DMS 273 treated with DMSO at 0.1 percent for 48 hours (cell line): Measurements from ENCODE around the gene CCND2.

Source experiments
- DNase-seq: peaks from one replicate; lab custom pipeline; 2025; lab: John Stamatoyannopoulos, UW

Gene CCND2

GRCh38 chr12:4276524-4277204, 3.1 kb downstream of the CCND2 start:
- no peak for DNase-seq

GRCh38 chr12:4277205-4277543, 3.6 kb downstream of the CCND2 start:
- DNase-seq: no peak

DNA sequence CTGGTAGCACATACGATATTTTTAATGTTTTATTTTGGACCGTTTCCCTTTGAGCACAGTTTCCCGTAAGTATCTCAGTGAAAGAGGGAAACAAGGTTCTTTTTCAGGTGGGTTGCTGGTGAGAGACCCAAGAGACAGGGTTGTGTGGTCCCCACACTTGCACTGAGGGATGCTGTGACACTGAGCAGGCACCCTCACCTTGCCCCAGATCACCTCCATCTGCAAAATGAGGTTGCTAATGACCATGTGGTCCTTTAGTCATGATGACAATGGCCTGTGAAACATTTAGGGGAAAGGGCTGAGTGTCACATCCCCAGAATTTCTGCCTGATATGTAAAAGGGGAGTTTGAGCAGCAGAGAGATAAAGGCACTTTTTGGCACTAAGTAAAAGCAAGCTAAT, 4.3 kb downstream of the CCND2 start:
- DNase-seq: no peak

DNA sequence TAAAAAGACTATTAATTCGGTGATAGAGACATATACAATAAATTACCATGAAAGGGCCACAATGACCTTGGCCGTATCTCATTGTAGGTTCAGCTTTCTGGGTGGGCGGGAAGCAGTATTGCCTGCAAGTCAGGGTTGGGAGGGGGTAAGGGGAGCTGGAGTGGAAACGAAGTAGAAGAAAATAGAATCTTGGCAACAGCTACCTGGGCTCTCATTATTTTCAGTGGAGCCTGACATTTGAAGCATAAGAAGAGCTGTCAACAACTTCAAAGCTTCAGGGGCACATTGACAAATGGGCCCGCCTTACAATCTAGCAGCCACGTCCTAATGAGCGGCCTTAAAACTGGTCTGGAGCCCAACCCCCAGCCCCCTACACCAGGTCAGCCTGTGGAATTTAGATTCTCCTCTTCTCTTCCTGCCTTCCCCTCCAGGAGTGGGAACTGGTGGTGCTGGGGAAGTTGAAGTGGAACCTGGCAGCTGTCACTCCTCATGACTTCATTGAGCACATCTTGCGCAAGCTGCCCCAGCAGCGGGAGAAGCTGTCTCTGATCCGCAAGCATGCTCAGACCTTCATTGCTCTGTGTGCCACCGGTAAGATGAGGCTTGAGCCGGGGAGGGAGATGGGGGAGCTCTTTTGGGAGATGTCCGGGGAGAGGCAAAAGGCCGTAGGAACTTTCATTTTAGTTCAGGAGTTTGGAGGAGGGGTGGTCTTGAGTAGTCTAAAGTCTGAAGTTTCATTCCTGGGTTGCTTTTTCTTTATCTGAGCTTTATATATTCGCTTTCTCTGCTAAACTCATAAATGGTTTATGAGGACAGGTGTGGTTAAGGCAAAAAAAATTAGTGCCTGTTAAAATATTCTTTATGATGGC, 5.0 kb downstream of the CCND2 start:
- no peak for DNase-seq

DNA sequence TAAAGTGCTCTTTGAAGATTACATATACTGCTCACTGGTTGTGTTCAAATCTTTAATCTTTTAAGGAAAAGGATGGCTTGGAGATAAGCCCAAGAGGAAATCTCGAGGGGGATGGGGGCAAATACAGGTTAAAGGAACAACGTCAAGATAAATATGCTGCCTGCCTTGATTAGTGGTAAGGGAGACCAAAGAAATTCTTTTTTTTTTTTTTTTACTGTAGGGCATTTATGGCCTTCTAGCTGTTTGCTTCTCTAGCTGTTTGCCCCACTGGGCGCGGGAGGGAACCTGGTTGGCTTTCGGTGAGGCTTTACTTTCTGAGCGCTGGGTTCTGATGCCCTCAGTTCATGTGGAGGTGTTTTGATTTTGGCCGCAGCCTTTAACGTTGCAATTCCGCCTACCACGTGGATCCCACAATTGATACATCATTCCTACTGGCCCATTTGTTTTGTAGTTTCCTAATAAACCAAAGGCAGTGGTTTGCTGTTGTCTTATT, 5.7 kb downstream of the CCND2 start:
- DNase-seq: no peak

- no peak for DNase-seq
Measured at GRCh38 chr12:4280351-4281163, 7.0 kb downstream of the CCND2 start.

DNA sequence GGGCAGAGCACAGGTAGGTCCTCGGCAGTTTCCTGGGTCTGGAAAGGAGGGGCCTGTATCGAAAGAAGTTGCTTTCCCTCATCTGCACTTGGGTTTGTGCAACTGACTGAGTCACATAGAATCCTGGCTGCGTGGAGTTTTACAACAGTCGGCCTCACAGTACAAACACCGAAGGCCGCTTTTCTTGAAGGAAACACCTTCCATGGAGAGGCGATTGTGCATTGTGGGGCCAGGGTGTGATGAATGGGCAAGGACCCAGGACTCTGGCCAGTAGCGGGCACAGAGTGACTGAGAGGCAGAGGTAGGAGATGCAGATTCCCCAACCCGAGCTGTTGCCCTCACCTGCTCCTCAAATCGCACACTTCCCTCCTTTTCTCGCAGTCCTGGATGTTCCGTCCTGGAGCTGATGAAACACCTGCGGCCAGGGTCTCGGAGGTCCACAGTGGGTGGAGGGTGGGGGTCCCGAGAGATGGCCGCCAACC, 7.7 kb downstream of the CCND2 start:
- DNase-seq: no peak

DNA sequence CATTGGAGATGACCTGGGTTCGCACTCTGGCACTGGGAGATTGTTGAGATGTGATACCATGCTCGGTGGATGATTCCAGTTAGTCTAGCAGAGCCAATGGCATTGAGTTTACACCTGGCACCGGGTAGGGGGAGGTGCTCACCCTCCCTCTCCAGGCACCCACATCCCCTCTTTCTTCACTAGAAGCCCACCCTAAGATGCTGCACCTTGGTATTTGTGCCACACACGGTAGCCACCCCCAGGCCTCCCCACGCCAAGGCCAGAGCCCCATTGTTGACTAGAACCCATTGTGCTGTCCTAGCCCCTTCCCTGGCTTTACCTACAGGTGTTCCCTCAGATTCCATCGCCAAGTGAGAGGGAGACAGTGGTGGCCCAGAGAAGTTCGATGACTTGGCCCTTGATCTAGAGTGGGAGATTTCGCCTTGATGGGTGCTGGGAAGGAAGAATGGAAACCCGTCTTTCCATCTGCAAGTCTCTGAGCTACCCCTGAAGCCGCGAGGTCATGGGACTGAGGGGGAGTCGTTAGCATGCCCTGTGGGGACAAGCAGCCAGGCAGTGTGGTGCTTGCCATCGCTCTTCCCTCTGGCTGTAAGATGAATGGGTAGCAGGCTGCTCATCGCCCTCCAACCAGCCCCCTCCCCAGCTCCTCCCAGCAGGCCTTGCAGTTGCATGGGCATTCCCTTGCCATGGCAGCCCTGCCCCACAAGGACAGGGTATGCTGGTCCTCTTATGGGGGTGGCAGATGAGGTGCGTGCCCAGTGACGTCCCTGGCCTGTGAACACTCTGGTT, 8.7 kb downstream of the CCND2 start:
- no peak for DNase-seq

- DNase-seq: no peak
Measured at GRCh38 chr12:4282892-4283511, 9.4 kb downstream of the CCND2 start.

GRCh38 chr12:4283512-4284255, 10.1 kb downstream of the CCND2 start:
- DNase-seq: no peak

DNA sequence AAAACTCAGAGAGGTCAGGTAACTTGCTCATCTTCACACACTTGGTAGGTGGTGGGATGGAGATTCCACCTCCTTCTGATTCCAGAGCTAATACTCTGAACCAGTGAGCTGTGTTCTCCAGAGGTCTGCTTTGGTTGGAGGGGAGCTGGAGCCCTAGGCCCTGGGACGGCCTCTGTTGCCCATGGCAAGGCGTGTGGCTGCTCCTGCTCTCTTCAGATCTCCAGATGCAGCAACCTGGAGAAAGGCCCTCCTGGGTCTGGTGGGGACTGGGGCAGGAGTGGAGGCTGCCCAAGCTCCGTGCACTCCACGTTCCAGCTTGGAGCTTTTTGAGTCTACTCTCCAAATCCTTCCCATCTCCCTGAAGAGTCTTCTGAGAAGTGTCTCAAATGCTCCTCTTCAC, 10.7 kb downstream of the CCND2 start:
- no peak for DNase-seq

DNA sequence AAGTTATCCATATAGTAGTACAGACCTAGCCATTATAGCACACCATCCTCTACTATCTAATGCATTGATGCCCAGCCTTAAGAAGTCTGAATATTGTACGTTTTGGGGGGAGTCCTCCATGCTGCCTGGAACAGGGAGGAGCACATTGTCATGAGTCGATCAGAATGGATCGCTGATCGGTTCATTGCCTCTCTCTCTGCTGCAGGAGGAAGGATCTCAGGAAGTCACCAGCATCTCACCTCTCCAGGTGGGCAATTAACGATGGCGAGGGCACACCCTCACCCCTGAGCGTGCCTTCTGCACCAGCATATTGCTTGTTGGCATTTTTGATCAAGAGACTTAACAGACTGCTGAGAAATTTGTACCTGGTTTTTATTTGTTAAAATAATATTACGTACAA, 11.5 kb downstream of the CCND2 start:
- no peak for DNase-seq

DNA sequence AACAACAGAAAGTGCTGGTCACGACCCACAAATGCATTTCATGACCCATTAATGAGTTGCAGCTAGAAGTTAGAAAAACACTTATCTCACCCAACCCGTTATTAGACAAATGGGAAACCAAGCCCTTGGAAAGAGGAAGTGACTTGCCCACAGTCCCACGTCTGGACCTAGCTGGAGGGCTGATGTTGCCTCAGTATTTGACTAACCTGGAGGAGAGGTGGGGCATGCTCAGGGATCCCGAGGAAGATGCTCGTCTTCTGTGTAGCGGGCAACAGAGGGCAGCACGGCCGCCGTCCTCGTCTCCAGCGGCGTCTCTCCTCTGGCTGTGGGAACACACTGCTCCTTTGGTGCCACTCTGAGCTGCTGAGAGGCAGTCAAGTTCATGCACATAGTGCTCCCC, 12.7 kb downstream of the CCND2 start:
- no peak for DNase-seq

GRCh38 chr12:4286771-4287317, 13.3 kb downstream of the CCND2 start:
- no peak for DNase-seq

- no peak for DNase-seq
Measured at GRCh38 chr12:4287325-4288211, 14.0 kb downstream of the CCND2 start.

GRCh38 chr12:4288296-4289131, 15.0 kb downstream of the CCND2 start:
- DNase-seq: no peak

GRCh38 chr12:4289231-4289878, 15.8 kb downstream of the CCND2 start:
- no peak for DNase-seq
